PFSK-1 (cell line): ENCODE data around the gene ZNF660.

Experiments used
- FOXP2 ChIP-seq: optimal IDR thresholded peaks from 2 replicates; pipeline ENCODE3; 2011; ENCODE audit warnings: borderline replicate concordance, control low read depth, inconsistent platforms; ENCODE audit not compliant: insufficient read depth; ENCODE audit errors: extremely low read length, extremely low read depth
- POLR2AphosphoS5 ChIP-seq: IDR thresholded peaks from 2 replicates; pipeline ENCODE4 v1.6.1; 2012; ENCODE audit warnings: low read depth, mild to moderate bottlenecking, control low read depth, low read length, moderate library complexity
- SIN3A ChIP-seq: IDR thresholded peaks from 2 replicates; pipeline ENCODE4 v1.6.1; 2012; ENCODE audit warnings: mild to moderate bottlenecking, low read length, moderate library complexity, borderline replicate concordance; ENCODE audit not compliant: insufficient read depth
- TAF1 ChIP-seq: IDR thresholded peaks from 2 replicates; pipeline ENCODE4 v1.6.1; 2012; ENCODE audit warnings: low read length, control low read depth, borderline replicate concordance; ENCODE audit not compliant: insufficient read depth
- TF ChIP-seq, protein P1 (sequence below), 2 experiments: IDR thresholded peaks; 2 replicates each; pipeline versions ENCODE4 v1.6.1 to v1.8.0; 2011 to 2012; ENCODE audit warnings: low read depth in 2 of 2, low read length in 2 of 2, control low read depth in 1 of 2, inconsistent platforms in 1 of 2, mild to moderate bottlenecking in 1 of 2, moderate library complexity in 1 of 2; ENCODE audit not compliant: insufficient read depth in 1 of 2

- no peak for TF ChIP-seq SIN3A
- no peak for TF ChIP-seq POLR2AphosphoS5
- TF ChIP-seq, protein P1, sequence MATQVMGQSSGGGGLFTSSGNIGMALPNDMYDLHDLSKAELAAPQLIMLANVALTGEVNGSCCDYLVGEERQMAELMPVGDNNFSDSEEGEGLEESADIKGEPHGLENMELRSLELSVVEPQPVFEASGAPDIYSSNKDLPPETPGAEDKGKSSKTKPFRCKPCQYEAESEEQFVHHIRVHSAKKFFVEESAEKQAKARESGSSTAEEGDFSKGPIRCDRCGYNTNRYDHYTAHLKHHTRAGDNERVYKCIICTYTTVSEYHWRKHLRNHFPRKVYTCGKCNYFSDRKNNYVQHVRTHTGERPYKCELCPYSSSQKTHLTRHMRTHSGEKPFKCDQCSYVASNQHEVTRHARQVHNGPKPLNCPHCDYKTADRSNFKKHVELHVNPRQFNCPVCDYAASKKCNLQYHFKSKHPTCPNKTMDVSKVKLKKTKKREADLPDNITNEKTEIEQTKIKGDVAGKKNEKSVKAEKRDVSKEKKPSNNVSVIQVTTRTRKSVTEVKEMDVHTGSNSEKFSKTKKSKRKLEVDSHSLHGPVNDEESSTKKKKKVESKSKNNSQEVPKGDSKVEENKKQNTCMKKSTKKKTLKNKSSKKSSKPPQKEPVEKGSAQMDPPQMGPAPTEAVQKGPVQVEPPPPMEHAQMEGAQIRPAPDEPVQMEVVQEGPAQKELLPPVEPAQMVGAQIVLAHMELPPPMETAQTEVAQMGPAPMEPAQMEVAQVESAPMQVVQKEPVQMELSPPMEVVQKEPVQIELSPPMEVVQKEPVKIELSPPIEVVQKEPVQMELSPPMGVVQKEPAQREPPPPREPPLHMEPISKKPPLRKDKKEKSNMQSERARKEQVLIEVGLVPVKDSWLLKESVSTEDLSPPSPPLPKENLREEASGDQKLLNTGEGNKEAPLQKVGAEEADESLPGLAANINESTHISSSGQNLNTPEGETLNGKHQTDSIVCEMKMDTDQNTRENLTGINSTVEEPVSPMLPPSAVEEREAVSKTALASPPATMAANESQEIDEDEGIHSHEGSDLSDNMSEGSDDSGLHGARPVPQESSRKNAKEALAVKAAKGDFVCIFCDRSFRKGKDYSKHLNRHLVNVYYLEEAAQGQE (IDR thresholded peaks at IDR 0.05; ENCODE audit: insufficient read depth in 1 of 2, low read depth in 2 of 2, low read length in 2 of 2): no peak
- TF ChIP-seq TAF1: no peak
- no peak for TF ChIP-seq FOXP2
Measured at GRCh38 chr3:44628716-44629115, 44.0 kb downstream of the ZNF660 start.
